GM18520 (cell line): ENCODE data around the gene PCDHGB2.
"Not testable (repeated sequence)": the region's sequence is repeated elsewhere in the genome, so short reads cannot be mapped to it uniquely, and the experiment has no call there.

ENCODE experiments used
- ATAC-seq: cut with Tn5 transposase; IDR thresholded peaks from one replicate; pipeline ENCODE4 v1.9.1; 2021; ENCODE audit not compliant: unreplicated experiment

The PCDHGB2 gene

GRCh38 chr5:141384471-141385267 lies 24.9 kb downstream of the PCDHGB2 start:
- ATAC-seq, result no peak

GRCh38 chr5:141387557-141388311 lies 27.9 kb downstream of the PCDHGB2 start, which contains the start of gene PCDHGB4:
Gene PCDHGB4 (plus strand): TSS chr5:141387698. CDS start chr5:141387885, 187 bp downstream.
- ATAC-seq, result not testable (repeated sequence)

- no peak for ATAC-seq
These were observed 28.9 kb downstream of the PCDHGB2 start for GRCh38 chr5:141388661-141389060.

GRCh38 chr5:141389153-141390042 lies 29.6 kb downstream of the PCDHGB2 start:
- no peak for ATAC-seq

- no peak for ATAC-seq
These were observed 32.8 kb downstream of the PCDHGB2 start, which contains the start of gene PCDHGA8 for GRCh38 chr5:141392429-141393198. Gene PCDHGA8 (plus strand): TSS chr5:141392633. CDS start chr5:141392814, 181 bp downstream.

GRCh38 chr5:141393267-141393666 lies 33.5 kb downstream of the PCDHGB2 start:
- no peak for ATAC-seq

- ATAC-seq, result not testable (repeated sequence)
These were observed 34.8 kb downstream of the PCDHGB2 start for GRCh38 chr5:141394401-141395187.

- ATAC-seq, result not testable (repeated sequence)
These were observed 38.2 kb downstream of the PCDHGB2 start, which contains the start of gene PCDHGB5 for GRCh38 chr5:141397756-141398551. Gene PCDHGB5 (plus strand): TSS chr5:141397947. CDS start chr5:141398128, 181 bp downstream.

- ATAC-seq, result no peak
These were observed 38.8 kb downstream of the PCDHGB2 start for GRCh38 chr5:141398608-141399007.

- no peak for ATAC-seq
These were observed 39.9 kb downstream of the PCDHGB2 start for GRCh38 chr5:141399555-141400258.

- ATAC-seq, result no peak
These were observed 42.9 kb downstream of the PCDHGB2 start, which contains the start of gene PCDHGA9 for GRCh38 chr5:141402553-141403243. Gene PCDHGA9 (plus strand): TSS chr5:141402778. CDS start chr5:141402953, 175 bp downstream.

- ATAC-seq, result no peak
These were observed 43.6 kb downstream of the PCDHGB2 start for GRCh38 chr5:141403387-141403786.

- not testable (repeated sequence) for ATAC-seq
These were observed 48.2 kb downstream of the PCDHGB2 start, which contains the start of gene PCDHGB6 for GRCh38 chr5:141407790-141408505. Gene PCDHGB6 (plus strand): TSS chr5:141408021. CDS start chr5:141408203, 182 bp downstream.

GRCh38 chr5:141409598-141410306 lies 50.0 kb downstream of the PCDHGB2 start:
- ATAC-seq, result no peak

- no peak for ATAC-seq
These were observed 51.8 kb downstream of the PCDHGB2 start for GRCh38 chr5:141411575-141411974.
